Panc1 (cell line): ENCODE measurements around the gene ZNF79. TPM values are rescaled to one million over a fixed set of nuclear protein-coding genes. Genes with fewer than 3 reads are reported as not detected.

ENCODE experiments used
- ATAC-seq: fragments of 200-7000 bp; cut with Tn5 transposase; 2 replicates; pipeline ENCODE4 v1.9.1; 2020; ENCODE audit warnings: mild to moderate bottlenecking, moderate library complexity
- BruUV-seq: library from RNA; stranded (reverse); fragments of 400-500 nt; replicated peaks from 2 replicates; lab custom pipeline; 2021; lab: Mats Ljungman, UMichigan
- CTCF ChIA-PET: fragments of 300-600 bp; sonication (Branson Sonifier 250); formaldehyde crosslinking; loops from one replicate; lab custom pipeline; 2022; ENCODE audit warnings: antibody characterized with exemption; lab: Charles Lee
- POLR2A ChIA-PET: fragments of 300-600 bp; sonication (Branson Sonifier 250); formaldehyde crosslinking; loops from one replicate; lab custom pipeline; 2022; ENCODE audit warnings: antibody characterized with exemption; lab: Charles Lee
- DNase-seq: peaks from one replicate; pipeline ENCODE4 v3.0.0-alpha.2; 2010; ENCODE audit warnings: low read depth, low spot score
- H3K27ac ChIP-seq: 2 replicates; pipeline ENCODE4 v1.5.1; 2011; ENCODE audit warnings: mild to moderate bottlenecking, low read length, inconsistent platforms
- H3K27me3 ChIP-seq: fragments of 200-500 bp; sonication (Bioruptor generic); 2 replicates; pipeline ENCODE4 v1.6.0; 2014; ENCODE audit warnings: low read length, inconsistent platforms; ENCODE audit not compliant: control insufficient read depth, insufficient read depth
- H3K36me3 ChIP-seq: fragments of 200-500 bp; sonication (Bioruptor generic); 2 replicates; pipeline ENCODE4 v1.5.1; 2014; ENCODE audit warnings: inconsistent platforms, mild to moderate bottlenecking, low read length, moderate library complexity; ENCODE audit not compliant: control insufficient read depth, insufficient read depth
- H3K4me1 ChIP-seq: 2 replicates; pipeline ENCODE4 v1.5.1; 2011; ENCODE audit warnings: inconsistent platforms, mild to moderate bottlenecking, low read length, moderate library complexity; ENCODE audit not compliant: control insufficient read depth, insufficient read depth
- H3K4me3 ChIP-seq, 2 experiments: 2 replicates each; pipeline ENCODE4 v1.5.1; 2011 to 2012; ENCODE audit warnings: low read depth in 2 of 2, low read length in 2 of 2, mild to moderate bottlenecking in 2 of 2, inconsistent platforms in 1 of 2, moderate library complexity in 1 of 2
- H3K9me3 ChIP-seq: fragments of 200-500 bp; sonication (Bioruptor generic); 2 replicates; pipeline ENCODE4 v1.5.1; 2014; ENCODE audit warnings: low read depth, mild to moderate bottlenecking, inconsistent platforms, low read length, moderate library complexity; ENCODE audit not compliant: control insufficient read depth, insufficient read depth
- CTCF ChIP-seq: fragments of 450-650 bp; IDR thresholded peaks from 2 replicates; pipeline ENCODE4 v1.5.1; 2017; ENCODE audit warnings: mild to moderate bottlenecking
- POLR2AphosphoS5 ChIP-seq: IDR thresholded peaks from 2 replicates; pipeline ENCODE4 v1.6.1; 2012; ENCODE audit warnings: mild to moderate bottlenecking, low read depth, low read length, moderate library complexity
- REST ChIP-seq, 2 experiments: IDR thresholded peaks; 2 replicates each; pipeline ENCODE4 v1.6.1; 2011 to 2012; ENCODE audit warnings: low read depth in 2 of 2, control low read depth in 1 of 2, low read length in 1 of 2, mild to moderate bottlenecking in 1 of 2, moderate library complexity in 1 of 2; ENCODE audit not compliant: insufficient read depth in 1 of 2
- SIN3A ChIP-seq: IDR thresholded peaks from 2 replicates; pipeline ENCODE4 v1.6.1; 2012; ENCODE audit warnings: low read depth, mild to moderate bottlenecking, low read length, moderate library complexity, borderline replicate concordance; ENCODE audit not compliant: insufficient read depth
- TCF7L2 ChIP-seq: IDR thresholded peaks from 2 replicates; pipeline ENCODE4 v1.6.1; 2011; ENCODE audit warnings: mild to moderate bottlenecking, low read depth, low read length, inconsistent platforms
- in situ Hi-C: cut with HindIII; loops from 2 replicates; pipeline ENCODE4 v1.10.0; 2016; ENCODE audit warnings: low sequenced_read_pairs, low pct_unique_long_range_greater_than_20kb
- intact Hi-C: fragments of 100-400 bp; cut with micrococcal nuclease; formaldehyde crosslinking; loops from one replicate; pipeline ENCODE4 v1.10.0; 2022; ENCODE audit not compliant: unreplicated experiment
- total RNA-seq: library from RNA; stranded (reverse); gene quantifications from one replicate; pipeline ENCODE4 v1.2.1, GENCODE V29; 2021; ENCODE audit not compliant: unreplicated experiment

Gene ZNF79
- total RNA-seq, 1 experiment from 2014 or later: 5.4 TPM

GRCh38 chr9:127489471-127490115 is 65.4 kb downstream of the ZNF79 start:
- DNase-seq (no peak), ATAC-seq (peak; percentile 59)
- no TSS peak for BruUV-seq
- TF ChIP-seq SIN3A: no peak
- no peak; the same call in 1 of the 2 replicates for TF ChIP-seq CTCF
- TF ChIP-seq TCF7L2: no peak
- TF ChIP-seq REST (IDR thresholded peaks at IDR 0.05; ENCODE audit: insufficient read depth in 1 of 2, low read depth in 2 of 2, low read length in 1 of 2): no peak
- TF ChIP-seq POLR2AphosphoS5: no peak
- no peaks in the 10 kb centered on the region for H3K36me3 ChIP-seq
- ChIA-PET POLR2A (interaction anchor here (0.6 kb wide), 1 partner anchor 362 kb away, joined by 11 read pairs; no protein-coding TSS in a partner anchor), CTCF (interaction anchor here (0.6 kb wide), 1 partner anchor 310 kb away, joined by 5 read pairs; no protein-coding TSS in a partner anchor)
- H3K9me3 ChIP-seq: no peaks in the 10 kb centered on the region
- no peak overlapping the region for H3K4me3 ChIP-seq
- no peak overlapping the region for H3K27ac ChIP-seq
- no peaks in the 10 kb centered on the region for H3K4me1 ChIP-seq
- in situ Hi-C loops (no loop called here), intact Hi-C loops (no loop called here)
- H3K27me3 ChIP-seq: no peaks in the 10 kb centered on the region

- peaks cover 8% of the 10 kb centered on the region for H3K4me1 ChIP-seq
- no peak for DNase-seq
- ChIA-PET CTCF (interaction anchor here (0.6 to 1.0 kb wide), 2 partner anchors 13 to 311 kb away, joined by 4 to 5 read pairs; no protein-coding TSS in a partner anchor), POLR2A (interaction anchor here (0.6 to 0.7 kb wide), 2 partner anchors 65 to 363 kb away, joined by 3 to 11 read pairs; no protein-coding TSS in a partner anchor)
- H3K4me3 ChIP-seq: no peak overlapping the region
- H3K27ac ChIP-seq: no peak overlapping the region
- no peaks in the 10 kb centered on the region for H3K36me3 ChIP-seq
- TF ChIP-seq REST (IDR thresholded peaks at IDR 0.05; ENCODE audit: insufficient read depth in 1 of 2, low read depth in 2 of 2, low read length in 1 of 2) (no peak), TCF7L2 (no peak), SIN3A (no peak), POLR2AphosphoS5 (no peak), CTCF (no peak)
- no peak for ATAC-seq
- no peaks in the 10 kb centered on the region for H3K27me3 ChIP-seq
- in situ Hi-C loops: no loop called here
- intact Hi-C loops: no loop called here
- no TSS peak for BruUV-seq
- H3K9me3 ChIP-seq: no peaks in the 10 kb centered on the region
These were observed 66.5 kb downstream of the ZNF79 start for GRCh38 chr9:127490535-127491230.
